BJ (cell line): Measurements from ENCODE around the gene NTRK3. TPM values are rescaled to one million over a fixed set of nuclear protein-coding genes. Genes with fewer than 3 reads are reported as not detected.

Source experiments
- CTCF ChIA-PET: fragments of 350-600 bp; formaldehyde crosslinking; extraction: SDS; loops from one replicate; lab custom pipeline; 2021; ENCODE audit warnings: antibody characterized with exemption, inconsistent platforms; lab: Yijun Ruan, JAX
- POLR2A ChIA-PET: fragments of 300-600 bp; sonication (Branson Sonifier 250); formaldehyde crosslinking; extraction: SDS; loops from one replicate; lab custom pipeline; 2021; ENCODE audit warnings: antibody characterized with exemption; lab: Charles Lee
- DNase-seq: peaks from one replicate; pipeline ENCODE4 v3.0.0-alpha.2; 2011; ENCODE audit warnings: low read depth
- H3K27me3 ChIP-seq: 2 replicates; pipeline ENCODE4 v1.6.0; 2011; ENCODE audit warnings: low read length; ENCODE audit not compliant: control insufficient read depth, insufficient read depth
- H3K36me3 ChIP-seq: 2 replicates; pipeline ENCODE4 v1.5.1; 2011; ENCODE audit warnings: low read length; ENCODE audit not compliant: control insufficient read depth, insufficient read depth
- H3K4me3 ChIP-seq: 2 replicates; pipeline ENCODE4 v1.5.1; 2011; ENCODE audit warnings: low read depth, mild to moderate bottlenecking, control low read depth, low read length
- polyA plus RNA-seq: library from polyadenylated mRNA; depleted of rRNA; stranded (reverse); fragments of >200 nt; gene quantifications from 2 replicates; pipeline ENCODE4 v1.2.3, GENCODE V29; 2011
- TF ChIP-seq, protein P1 (sequence below): IDR thresholded peaks from 2 replicates; pipeline ENCODE4 v1.5.1; 2011; ENCODE audit warnings: low read depth, mild to moderate bottlenecking, control low read depth, inconsistent platforms, low read length, moderate library complexity; ENCODE audit not compliant: insufficient read depth

NTRK3 gene
- polyA plus RNA-seq, 1 experiment = 0.12 TPM

DNA sequence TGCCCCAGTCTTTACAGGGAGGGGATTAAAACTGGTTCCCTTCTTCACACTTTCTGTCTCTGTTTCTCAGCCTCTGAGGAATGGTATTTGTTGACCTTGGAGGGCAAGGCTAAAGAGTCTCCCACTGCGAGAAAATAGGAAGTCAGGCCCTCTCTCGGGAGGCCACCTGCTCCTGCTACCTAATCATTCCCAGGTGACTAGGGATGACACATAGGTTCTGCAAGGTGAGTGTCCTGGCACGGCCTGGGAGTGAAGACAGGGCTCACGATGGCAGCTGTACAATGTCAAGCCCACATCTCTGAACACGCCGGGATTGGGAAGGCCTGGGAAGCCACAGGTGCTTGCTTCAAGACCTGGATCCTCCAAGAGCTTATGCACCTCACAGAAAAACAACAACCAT, 314.2 kb downstream of the NTRK3 start:
- no peak for DNase-seq
- TF ChIP-seq, protein P1, sequence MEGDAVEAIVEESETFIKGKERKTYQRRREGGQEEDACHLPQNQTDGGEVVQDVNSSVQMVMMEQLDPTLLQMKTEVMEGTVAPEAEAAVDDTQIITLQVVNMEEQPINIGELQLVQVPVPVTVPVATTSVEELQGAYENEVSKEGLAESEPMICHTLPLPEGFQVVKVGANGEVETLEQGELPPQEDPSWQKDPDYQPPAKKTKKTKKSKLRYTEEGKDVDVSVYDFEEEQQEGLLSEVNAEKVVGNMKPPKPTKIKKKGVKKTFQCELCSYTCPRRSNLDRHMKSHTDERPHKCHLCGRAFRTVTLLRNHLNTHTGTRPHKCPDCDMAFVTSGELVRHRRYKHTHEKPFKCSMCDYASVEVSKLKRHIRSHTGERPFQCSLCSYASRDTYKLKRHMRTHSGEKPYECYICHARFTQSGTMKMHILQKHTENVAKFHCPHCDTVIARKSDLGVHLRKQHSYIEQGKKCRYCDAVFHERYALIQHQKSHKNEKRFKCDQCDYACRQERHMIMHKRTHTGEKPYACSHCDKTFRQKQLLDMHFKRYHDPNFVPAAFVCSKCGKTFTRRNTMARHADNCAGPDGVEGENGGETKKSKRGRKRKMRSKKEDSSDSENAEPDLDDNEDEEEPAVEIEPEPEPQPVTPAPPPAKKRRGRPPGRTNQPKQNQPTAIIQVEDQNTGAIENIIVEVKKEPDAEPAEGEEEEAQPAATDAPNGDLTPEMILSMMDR = no peak
- Histone ChIP-seq H3K27me3 (no peaks in the 10 kb centered on the region), H3K36me3 (no peaks in the 10 kb centered on the region), H3K4me3 (no peak overlapping the region)
- CTCF ChIA-PET = no interaction called here
- POLR2A ChIA-PET = no interaction called here

DNA sequence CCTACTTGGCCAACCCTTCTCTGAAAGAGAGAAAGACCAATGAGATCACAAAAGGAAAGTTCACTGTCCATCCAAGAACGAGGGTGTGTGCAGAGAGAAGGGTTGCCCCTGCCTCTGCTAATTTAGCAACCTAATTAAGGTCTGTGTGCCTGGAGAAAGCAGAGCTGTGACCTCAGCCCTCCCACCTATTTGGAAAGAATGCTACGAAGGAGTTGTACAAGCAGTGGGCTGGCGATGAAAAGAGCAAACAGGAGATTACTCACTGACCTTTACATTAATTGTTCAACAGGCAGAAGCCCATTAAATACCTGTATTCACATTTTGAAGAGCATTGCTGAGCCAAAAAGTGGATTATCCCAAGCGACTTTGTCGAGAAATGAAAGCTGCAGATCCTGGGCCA, 314.9 kb downstream of the NTRK3 start:
- ChIA-PET POLR2A (no interaction called here), CTCF (no interaction called here)
- TF ChIP-seq, protein P1 = no peak
- Histone ChIP-seq H3K4me3 (no peak overlapping the region), H3K36me3 (no peaks in the 10 kb centered on the region), H3K27me3 (no peaks in the 10 kb centered on the region)
- DNase-seq = no peak

DNA sequence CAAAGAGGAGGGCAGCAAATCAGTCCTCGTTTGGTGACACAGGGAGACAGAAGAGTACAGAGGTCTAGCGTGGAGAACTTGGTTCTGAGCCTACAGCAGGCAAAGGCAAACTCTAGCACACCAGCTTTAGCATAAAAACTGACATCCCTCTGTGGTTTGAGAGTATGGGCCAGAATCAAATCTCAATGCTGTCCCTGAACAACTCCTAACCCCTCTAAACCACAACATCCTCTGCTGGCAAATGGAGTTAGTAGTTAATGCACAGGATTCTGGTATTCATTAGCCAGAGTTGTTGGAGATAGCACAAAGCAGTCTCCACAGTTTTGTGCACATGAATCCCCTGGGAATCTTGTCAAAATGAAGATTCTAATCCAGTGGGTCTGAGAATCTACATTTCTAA, 315.8 kb downstream of the NTRK3 start:
- DNase-seq = no peak
- H3K36me3 ChIP-seq = no peaks in the 10 kb centered on the region
- TF ChIP-seq, protein P1 = no peak
- POLR2A ChIA-PET = no interaction called here
- no peak overlapping the region for H3K4me3 ChIP-seq
- H3K27me3 ChIP-seq = no peaks in the 10 kb centered on the region
- CTCF ChIA-PET = no interaction called here

DNA sequence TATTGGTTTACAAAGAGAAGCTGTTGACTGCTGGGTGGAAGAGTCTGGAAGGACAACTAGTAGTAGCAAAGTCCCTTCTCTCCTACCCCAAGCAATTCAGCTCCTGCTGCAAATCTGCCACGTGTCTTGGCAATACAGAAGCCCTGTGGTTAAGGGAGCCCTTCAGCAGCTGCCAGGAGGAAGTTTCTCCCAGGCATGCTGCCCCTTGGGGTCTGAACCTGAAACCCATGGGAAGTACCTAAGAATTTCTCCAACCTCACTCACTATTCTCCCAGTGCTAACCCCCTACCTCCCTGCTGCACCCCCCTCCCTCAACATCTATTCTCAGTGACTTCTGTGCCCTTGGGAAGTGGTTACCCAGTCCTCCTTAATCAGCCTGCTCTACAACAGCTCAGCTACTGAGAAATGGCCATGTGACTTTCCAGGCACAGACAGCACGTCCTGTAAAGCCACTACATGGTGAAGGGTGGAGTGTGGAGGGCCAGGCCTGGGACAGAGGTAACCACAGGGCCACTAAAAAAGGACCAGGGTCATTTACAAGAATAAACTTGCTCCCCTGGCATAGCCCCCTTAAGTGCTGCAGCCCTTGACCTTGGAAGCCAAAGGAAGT, 316.6 kb downstream of the NTRK3 start:
- POLR2A ChIA-PET = no interaction called here
- TF ChIP-seq, protein P1 = no peak
- Histone ChIP-seq H3K27me3 (no peaks in the 10 kb centered on the region), H3K36me3 (no peaks in the 10 kb centered on the region), H3K4me3 (no peak overlapping the region)
- CTCF ChIA-PET = no interaction called here
- DNase-seq = no peak

DNA sequence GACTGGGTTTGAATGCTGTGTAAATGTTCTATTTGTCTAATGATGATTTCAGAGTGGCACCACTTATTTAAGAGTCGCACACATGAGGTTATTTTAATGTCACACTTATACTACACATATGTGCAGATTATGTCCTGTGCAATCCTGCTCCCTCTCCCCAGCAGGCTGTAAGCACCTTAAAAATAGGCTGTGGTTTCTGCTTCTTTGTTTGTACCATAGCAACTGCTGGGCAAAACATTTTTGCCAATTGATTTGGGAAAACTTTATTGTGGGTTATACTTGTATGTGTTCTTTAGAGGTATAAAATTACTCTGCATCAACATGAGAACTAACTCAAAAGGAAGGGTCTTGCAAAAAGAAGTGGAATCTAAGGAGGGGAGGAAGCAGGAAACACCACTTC, 318.5 kb downstream of the NTRK3 start:
- no peaks in the 10 kb centered on the region for H3K27me3 ChIP-seq
- no peak overlapping the region for H3K4me3 ChIP-seq
- no peaks in the 10 kb centered on the region for H3K36me3 ChIP-seq
- ChIA-PET POLR2A (no interaction called here), CTCF (no interaction called here)
- TF ChIP-seq, protein P1 = no peak
- no peak for DNase-seq
